ENCODE results near the gene GRIK2. TPM values are rescaled to one million over a fixed set of nuclear protein-coding genes. Genes with fewer than 3 reads are reported as not detected.

The GRIK2 gene
- total RNA-seq, 1 experiment from 2014 or later, result 0.70 TPM

GRCh38 chr6:101509536-101509935, 116.0 kb downstream of the GRIK2 start:
- H3K4me1 Mint-ChIP-seq, result peaks cover 4% of the 10 kb centered on the region in 2 experiments; a peak in 2 of 4 replicates
- no peaks in the 10 kb centered on the region for H3K4me1 ChIP-seq (ENCODE audit: insufficient read depth, low read length)
- H3K4me3 Mint-ChIP-seq, result no peak overlapping the region
- H4K91ac ChIP-seq (ENCODE audit: insufficient read length, low read depth, low read length), result no peak overlapping the region
- no peak overlapping the region for H2AK5ac ChIP-seq (ENCODE audit: insufficient read length, low read length)
- no peaks in the 10 kb centered on the region for H3K79me1 ChIP-seq (ENCODE audit: insufficient read depth, low read depth, low read length, poor library complexity, severe bottlenecking)
- no peak overlapping the region for H3K9ac ChIP-seq (ENCODE audit: extremely low read depth, insufficient read length, low read length)
- H2BK120ac ChIP-seq (ENCODE audit: low read depth, low read length, poor library complexity, severe bottlenecking), result no peak overlapping the region
- no peaks in the 10 kb centered on the region for H4K20me1 ChIP-seq (ENCODE audit: control insufficient read depth, insufficient read depth, insufficient read length)
- no peak overlapping the region for H3K27ac Mint-ChIP-seq
- H2AFZ ChIP-seq (ENCODE audit: low read length), result no peak overlapping the region
- H4K8ac ChIP-seq (replicated peaks; ENCODE audit: insufficient read length, low read depth, low read length), result no peak overlapping the region
- H2BK15ac ChIP-seq (ENCODE audit: low read depth, low read length), result no peak overlapping the region
- no peak overlapping the region for H2BK20ac ChIP-seq (ENCODE audit: low read depth, low read length, poor library complexity, severe bottlenecking)
- no peak overlapping the region for H3K56ac ChIP-seq (ENCODE audit: insufficient read length, low read depth, low read length)
- H4K5ac ChIP-seq (ENCODE audit: insufficient read length, low read depth, low read length), result no peak overlapping the region
- H3K18ac ChIP-seq (ENCODE audit: insufficient read length, low read depth, low read length), result no peak overlapping the region
- no peaks in the 10 kb centered on the region for H3K9me3 ChIP-seq (ENCODE audit: control insufficient read depth, low read depth, low read length)
- no peaks in the 10 kb centered on the region for H3K79me2 ChIP-seq (ENCODE audit: insufficient read depth, low read length)
- H3K27ac ChIP-seq (ENCODE audit: insufficient read length, low read depth, low read length), result no peak overlapping the region
- no peak overlapping the region for H2BK12ac ChIP-seq (ENCODE audit: insufficient read length, low read depth, low read length)
- H3K36me3 Mint-ChIP-seq (ENCODE audit: insufficient read depth in 1 of 3, low read depth in 3 of 3), result 0 out of 7 replicates have a peak, but pooled peaks cover 0 to 2% (median 0%) of the 10 kb centered on the region in 3 experiments
- H3K23me2 ChIP-seq (ENCODE audit: insufficient read length, low read depth, low read length, poor library complexity, severe bottlenecking), result no peaks in the 10 kb centered on the region
- no peak for TF ChIP-seq CTCF (conservative IDR thresholded peaks at IDR 0.05)
- no peak overlapping the region for H2BK5ac ChIP-seq (ENCODE audit: insufficient read length, low read length)
- H3K4me2 ChIP-seq (ENCODE audit: insufficient read depth, insufficient read length, low read length), result no peak overlapping the region
- H3K4ac ChIP-seq (ENCODE audit: low read depth, low read length), result no peak overlapping the region
- H3K9me3 Mint-ChIP-seq, result no peaks in the 10 kb centered on the region
- H3K27me3 ChIP-seq (ENCODE audit: insufficient read depth, low read length), result no peaks in the 10 kb centered on the region
- no peak overlapping the region for H3K23ac ChIP-seq (ENCODE audit: insufficient read length, low read depth, low read length)
- H3K27me3 Mint-ChIP-seq (ENCODE audit: low read depth), result no peaks in the 10 kb centered on the region
- H3K14ac ChIP-seq (ENCODE audit: insufficient read depth, low read length), result no peak overlapping the region
- no peak for DNase-seq
- H3T11ph ChIP-seq (ENCODE audit: low read length), result no peak overlapping the region

Measured in H9 (cell line).